Caki2 (cell line): ENCODE measurements around the gene CXCR5. TPM values are rescaled to one million over a fixed set of nuclear protein-coding genes. Genes with fewer than 3 reads are reported as not detected.

Experiments
- DNase-seq: peaks from one replicate; pipeline ENCODE4 v3.0.0-alpha.2; 2015; ENCODE audit warnings: low read depth
- in situ Hi-C: cut with HindIII; loops from 2 replicates; pipeline ENCODE4 v1.10.0; 2016; ENCODE audit warnings: low sequenced_read_pairs, low pct_unique_long_range_greater_than_20kb, mixed read lengths
- total RNA-seq: library from RNA; depleted of rRNA; stranded (reverse); fragments of >200 nt; shearing (Covaris generic); gene quantifications from 2 replicates; pipeline ENCODE4 v1.2.3, GENCODE V29; 2014; ENCODE audit warnings: low replicate concordance; rRNA removed

The CXCR5 gene
- total RNA-seq, 1 experiment from 2014 or later: not detected

GRCh38 chr11:118935376-118935775 is 51.7 kb downstream of the CXCR5 start:
- in situ Hi-C loops: no loop called here
- DNase-seq: no peak

- peak; percentile 64 for DNase-seq
These were observed 55.1 kb downstream of the CXCR5 start for GRCh38 chr11:118938491-118939403.

GRCh38 chr11:118939404-118939915 is 55.8 kb downstream of the CXCR5 start:
- in situ Hi-C loops: no loop called here

More at GRCh38 chr11:118938491-118939403, 55.1 kb downstream of the CXCR5 start:
- in situ Hi-C loops: no loop called here

GRCh38 chr11:118939953-118940598 is 56.4 kb downstream of the CXCR5 start:
- in situ Hi-C loops: no loop called here
- no peak for DNase-seq

More at GRCh38 chr11:118939404-118939915, 55.8 kb downstream of the CXCR5 start:
- no peak for DNase-seq

- in situ Hi-C loops: no loop called here
- DNase-seq: no peak
These were observed 63.4 kb downstream of the CXCR5 start for GRCh38 chr11:118947091-118947490.

Other genes with a start within 250 kb of the CXCR5 start
- not detected in 2 replicates for gene TREH, start 204.2 kb upstream of the CXCR5 start, total RNA-seq
- 26.7 and 37.1 TPM in 2 replicates for gene DDX6, start 92.7 kb upstream of the CXCR5 start, total RNA-seq
- 3.4 and 3.9 TPM in 2 replicates for gene BCL9L, start 42.0 kb downstream of the CXCR5 start, total RNA-seq
- not detected in 2 replicates for gene UPK2, start 72.4 kb downstream of the CXCR5 start, total RNA-seq
- not detected in 2 replicates for gene FOXR1, start 87.9 kb downstream of the CXCR5 start, total RNA-seq
- gene CENATAC, start 114.2 kb downstream of the CXCR5 start, total RNA-seq: 2.8 and 6.6 TPM in 2 replicates
- 1,530 and 1,545 TPM in 2 replicates for gene RPS25, start 134.5 kb downstream of the CXCR5 start, total RNA-seq
- gene TRAPPC4, start 134.9 kb downstream of the CXCR5 start, total RNA-seq: 77.2 and 80.8 TPM in 2 replicates
- gene SLC37A4, start 147.0 kb downstream of the CXCR5 start, total RNA-seq: 18.5 and 28.3 TPM in 2 replicates
- 74.1 and 92.8 TPM in 2 replicates for gene HYOU1, start 173.3 kb downstream of the CXCR5 start, total RNA-seq
- 11.1 and 11.6 TPM in 2 replicates for gene VPS11, start 183.9 kb downstream of the CXCR5 start, total RNA-seq
- gene HMBS, start 201.0 kb downstream of the CXCR5 start, total RNA-seq: 56.3 and 66.6 TPM in 2 replicates
- 13.1 and 24.2 TPM in 2 replicates for gene DPAGT1, start 218.0 kb downstream of the CXCR5 start, total RNA-seq
- 2.5 and 3.2 TPM in 2 replicates for gene C2CD2L, start 223.5 kb downstream of the CXCR5 start, total RNA-seq
- 7.7 and 11.0 TPM in 2 replicates for gene HINFP, start 237.7 kb downstream of the CXCR5 start, total RNA-seq